Fibroblast of the conjunctiva (primary cell): ENCODE data around the gene CD2BP2.
A peak's percentile ranks its signal among the peaks of the same experiment; 100 is the strongest.
"Not testable (repeated sequence)": the region's sequence is repeated elsewhere in the genome, so short reads cannot be mapped to it uniquely, and the experiment has no call there.

ENCODE experiments used
- DNase-seq: peaks from one replicate; pipeline ENCODE4 v3.0.0-alpha.2; 2010; ENCODE audit warnings: low read depth

CD2BP2 gene

GRCh38 chr16:30355144-30355953, at the start of gene CD2BP2:
Gene CD2BP2 (minus strand): TSS chr16:30355308. CDS start chr16:30354681, 627 bp downstream.
- DNase-seq: peak; percentile 99

GRCh38 chr16:30401768-30402425, 46.8 kb upstream of the CD2BP2 start:
- DNase-seq: no peak

GRCh38 chr16:30399435-30400186, 44.5 kb upstream of the CD2BP2 start:
- no peak for DNase-seq

- DNase-seq: no peak
Observed at GRCh38 chr16:30398661-30399434, 43.7 kb upstream of the CD2BP2 start.

- no peak for DNase-seq
Observed at GRCh38 chr16:30397776-30398660, 42.9 kb upstream of the CD2BP2 start.

- DNase-seq: no peak
Observed at GRCh38 chr16:30397056-30397455, 41.9 kb upstream of the CD2BP2 start.

GRCh38 chr16:30396627-30397026, 41.5 kb upstream of the CD2BP2 start:
- not testable (repeated sequence) for DNase-seq

GRCh38 chr16:30395992-30396585, 41.0 kb upstream of the CD2BP2 start:
- DNase-seq: no peak

- peak; percentile 75 for DNase-seq
Observed at GRCh38 chr16:30395155-30395991, 40.3 kb upstream of the CD2BP2 start, which contains the start of gene ZNF48. Gene ZNF48 (plus strand): TSS chr16:30395420. CDS start chr16:30395795, 375 bp downstream.

GRCh38 chr16:30394592-30395154, 39.6 kb upstream of the CD2BP2 start:
- no peak for DNase-seq

GRCh38 chr16:30383521-30383920, 28.4 kb upstream of the CD2BP2 start:
- DNase-seq: no peak

GRCh38 chr16:30382111-30382881, 27.2 kb upstream of the CD2BP2 start, which contains the start of gene SEPTIN1:
Gene SEPTIN1 (minus strand): TSS chr16:30382561. CDS start chr16:30382542, 19 bp downstream.
- DNase-seq: no peak

GRCh38 chr16:30381291-30382041, 26.4 kb upstream of the CD2BP2 start:
- DNase-seq: no peak

GRCh38 chr16:30380803-30381208, 25.7 kb upstream of the CD2BP2 start:
- DNase-seq: no peak

GRCh38 chr16:30380072-30380802, 25.1 kb upstream of the CD2BP2 start:
- DNase-seq: no peak

GRCh38 chr16:30379158-30379783, 24.2 kb upstream of the CD2BP2 start:
- no peak for DNase-seq
